HCT116 (cell line): ENCODE results near the gene CENPT. TPM values are rescaled to one million over a fixed set of nuclear protein-coding genes. Genes with fewer than 3 reads are reported as not detected.

Experiments used
- ATAC-seq: fragments of 200-7000 bp; cut with Tn5 transposase; 2 replicates; pipeline ENCODE4 v1.9.1; 2020; ENCODE audit warnings: mild to moderate bottlenecking, moderate library complexity
- BruUV-seq: library from RNA; stranded (reverse); fragments of 400-500 nt; replicated peaks from 2 replicates; lab custom pipeline; 2021; lab: Mats Ljungman, UMichigan
- CTCF ChIA-PET: fragments of 300-600 bp; sonication (Branson Sonifier 250); formaldehyde crosslinking; loops from one replicate; lab custom pipeline; 2021; ENCODE audit warnings: antibody characterized with exemption; lab: Charles Lee
- POLR2A ChIA-PET: fragments of 300-600, 350-600 bp; sonication (Branson Sonifier 250); formaldehyde crosslinking; loops from one replicate; lab custom pipeline; 2021; ENCODE audit warnings: antibody characterized with exemption; lab: Charles Lee
- RAD21 ChIA-PET, 2 experiments: fragments of 300-600 bp; sonication (Branson Sonifier 250); formaldehyde crosslinking; loops; one replicate each; lab custom pipeline; 2023; ENCODE audit warnings: low total read pairs in 2 of 2; ENCODE audit not compliant: uncharacterized antibody in 2 of 2, unreplicated experiment in 2 of 2, low non-redundant PET in 1 of 2; lab: Charles Lee
- DNase-seq: peaks from one replicate; pipeline ENCODE4 v3.0.0-alpha.2; 2010; ENCODE audit warnings: low read depth, low spot score
- H2AFZ ChIP-seq: fragments of 200-600 bp; shearing (Covaris generic), sonication (generic); 2 replicates; pipeline ENCODE4 v1.6.1; 2017; ENCODE audit warnings: low read depth, mixed run types, mixed read lengths, antibody characterized with exemption, low read length; ENCODE audit not compliant: poor library complexity, severe bottlenecking
- H3K27ac ChIP-seq: 2 replicates; pipeline ENCODE4 v1.5.1; 2012; ENCODE audit warnings: low read depth, low read length
- H3K27me3 ChIP-seq: fragments of 200-600 bp; sonication (generic); 2 replicates; pipeline ENCODE4 v1.6.1; 2016; ENCODE audit warnings: mixed run types, low read length, mixed read lengths; ENCODE audit not compliant: insufficient read depth
- H3K36me3 ChIP-seq, 2 experiments: fragments of 200-500 bp in 1 of 2; fragments of 200-600 bp in 1 of 2; sonication (Bioruptor generic) in 1 of 2; sonication (generic) in 1 of 2; 2 replicates each; pipeline versions ENCODE4 v1.5.1 to v1.6.1; 2014 to 2016; ENCODE audit warnings: low read length in 2 of 2, inconsistent platforms in 1 of 2, mixed read lengths in 1 of 2, mixed run types in 1 of 2; ENCODE audit not compliant: insufficient read depth in 2 of 2, control insufficient read depth in 1 of 2
- H3K4me1 ChIP-seq, 2 experiments: fragments of 200-600 bp in 1 of 2; sonication (generic) in 1 of 2; 2 replicates each; pipeline versions ENCODE4 v1.5.1 to v1.6.1; 2012 to 2017; ENCODE audit warnings: low read length in 2 of 2, inconsistent platforms in 1 of 2, mild to moderate bottlenecking in 1 of 2, mixed read lengths in 1 of 2, mixed run types in 1 of 2, moderate library complexity in 1 of 2; ENCODE audit not compliant: insufficient read depth in 2 of 2, control insufficient read depth in 1 of 2
- H3K4me2 ChIP-seq: fragments of 200-600 bp; sonication (generic); 2 replicates; pipeline ENCODE4 v1.6.1; 2017; ENCODE audit warnings: mixed run types, low read length, mixed read lengths
- H3K4me3 ChIP-seq, 2 experiments: fragments of 200-600 bp in 1 of 2; sonication (generic) in 1 of 2; replicated peaks in 1 of 2; 2 replicates each; pipeline ENCODE4 v1.5.1; 2011 to 2016; ENCODE audit warnings: low read length in 2 of 2, control low read depth in 1 of 2, low read depth in 1 of 2, mild to moderate bottlenecking in 1 of 2, mixed read lengths in 1 of 2, mixed run types in 1 of 2
- H3K79me2 ChIP-seq: fragments of 200-600 bp; sonication (generic); 2 replicates; pipeline ENCODE4 v1.6.1; 2017; ENCODE audit warnings: mild to moderate bottlenecking, mixed run types, low read length, moderate library complexity, mixed read lengths; ENCODE audit not compliant: insufficient read depth
- H3K9ac ChIP-seq: fragments of 200-600 bp; sonication (generic); 2 replicates; pipeline ENCODE4 v1.6.1; 2016; ENCODE audit warnings: low read length, mixed read lengths
- H3K9me2 ChIP-seq: fragments of 200-600 bp; sonication (generic), shearing (Covaris generic); 2 replicates; pipeline ENCODE4 v1.6.1; 2017; ENCODE audit warnings: mixed run types, mild to moderate bottlenecking, moderate library complexity; ENCODE audit not compliant: insufficient read depth
- H3K9me3 ChIP-seq, 2 experiments: fragments of 200-500 bp in 1 of 2; fragments of 200-600 bp in 1 of 2; sonication (Bioruptor generic) in 1 of 2; sonication (generic) in 1 of 2; 2 replicates each; pipeline ENCODE4 v1.6.1; 2014 to 2017; ENCODE audit warnings: low read length in 2 of 2, mixed read lengths in 2 of 2, inconsistent platforms in 1 of 2, low read depth in 1 of 2, mild to moderate bottlenecking in 1 of 2, mixed run types in 1 of 2, moderate library complexity in 1 of 2; ENCODE audit not compliant: control insufficient read depth in 1 of 2, insufficient read depth in 1 of 2
- H4K20me1 ChIP-seq: fragments of 200-600 bp; sonication (generic), shearing (Covaris generic); 2 replicates; pipeline ENCODE4 v1.6.1; 2017; ENCODE audit warnings: mixed run types, mild to moderate bottlenecking, moderate library complexity; ENCODE audit not compliant: insufficient read depth
- CEBPB ChIP-seq: IDR thresholded peaks from 2 replicates; pipeline ENCODE4 v1.6.1; 2012; ENCODE audit warnings: low read depth
- ELF1 ChIP-seq: IDR thresholded peaks from 2 replicates; pipeline ENCODE4 v1.6.1; 2012; ENCODE audit warnings: low read depth, borderline replicate concordance
- EZH2 ChIP-seq: fragments of 200-600 bp; sonication (generic); IDR thresholded peaks from 2 replicates; pipeline ENCODE4 v1.6.1; 2017; ENCODE audit warnings: antibody characterized with exemption, mixed run types
- EZH2phosphoT487 ChIP-seq: fragments of 200-600 bp; IDR thresholded peaks from 2 replicates; pipeline ENCODE4 v1.6.1; 2018; ENCODE audit warnings: antibody characterized with exemption, borderline replicate concordance
- FOSL1 ChIP-seq: IDR thresholded peaks from 2 replicates; pipeline ENCODE4 v1.6.1; 2012; ENCODE audit warnings: low read depth
- JUND ChIP-seq: IDR thresholded peaks from 2 replicates; pipeline ENCODE4 v1.6.1; 2012
- POLR2A ChIP-seq: IDR thresholded peaks from 2 replicates; pipeline ENCODE4 v1.7.0; 2011; ENCODE audit warnings: borderline replicate concordance; ENCODE audit not compliant: insufficient read depth, insufficient read length; ENCODE audit errors: extremely low read depth
- POLR2AphosphoS5 ChIP-seq: IDR thresholded peaks from 2 replicates; pipeline ENCODE4 v1.6.1; 2011; ENCODE audit warnings: mild to moderate bottlenecking, low read depth, low read length, moderate library complexity
- RAD21 ChIP-seq: IDR thresholded peaks from 2 replicates; pipeline ENCODE4 v1.6.1; 2012; ENCODE audit warnings: low read depth, mild to moderate bottlenecking
- SIN3A ChIP-seq: IDR thresholded peaks from 2 replicates; pipeline ENCODE4 v1.6.1; 2012; ENCODE audit warnings: low read depth
- SP1 ChIP-seq: IDR thresholded peaks from 2 replicates; pipeline ENCODE4 v1.6.1; 2012; ENCODE audit warnings: low read depth
- SRF ChIP-seq: IDR thresholded peaks from 2 replicates; pipeline ENCODE4 v1.6.1; 2012; ENCODE audit warnings: low read depth
- ZBTB33 ChIP-seq: IDR thresholded peaks from 2 replicates; pipeline ENCODE4 v1.6.1; 2011; ENCODE audit warnings: mild to moderate bottlenecking, low read length, moderate library complexity; ENCODE audit not compliant: insufficient replicate concordance; ENCODE audit errors: extremely low read depth
- ZFX ChIP-seq: fragments of 450-650 bp; IDR thresholded peaks from 2 replicates; pipeline ENCODE4 v1.6.1; 2017
- ZNF274 ChIP-seq: fragments of 200-500 bp; sonication (Bioruptor generic); IDR thresholded peaks from 2 replicates; pipeline ENCODE4 v1.6.1; 2014; ENCODE audit warnings: mild to moderate bottlenecking, low read depth, low read length, inconsistent platforms
- intact Hi-C: fragments of 100-400 bp; cut with micrococcal nuclease; formaldehyde crosslinking; loops from 2 replicates; pipeline ENCODE4 v1.10.0; 2022
- total RNA-seq: library from RNA; stranded (reverse); gene quantifications from one replicate; pipeline ENCODE4 v1.2.1, GENCODE V29; 2021; ENCODE audit not compliant: unreplicated experiment
- TF ChIP-seq, protein P1 (sequence below): IDR thresholded peaks from 2 replicates; pipeline ENCODE4 v1.6.1; 2012
- TF ChIP-seq, protein P2 (sequence below): IDR thresholded peaks from 2 replicates; pipeline ENCODE4 v1.6.1; 2012

CENPT gene
- total RNA-seq, 1 experiment from 2014 or later = 40.5 TPM

DNA sequence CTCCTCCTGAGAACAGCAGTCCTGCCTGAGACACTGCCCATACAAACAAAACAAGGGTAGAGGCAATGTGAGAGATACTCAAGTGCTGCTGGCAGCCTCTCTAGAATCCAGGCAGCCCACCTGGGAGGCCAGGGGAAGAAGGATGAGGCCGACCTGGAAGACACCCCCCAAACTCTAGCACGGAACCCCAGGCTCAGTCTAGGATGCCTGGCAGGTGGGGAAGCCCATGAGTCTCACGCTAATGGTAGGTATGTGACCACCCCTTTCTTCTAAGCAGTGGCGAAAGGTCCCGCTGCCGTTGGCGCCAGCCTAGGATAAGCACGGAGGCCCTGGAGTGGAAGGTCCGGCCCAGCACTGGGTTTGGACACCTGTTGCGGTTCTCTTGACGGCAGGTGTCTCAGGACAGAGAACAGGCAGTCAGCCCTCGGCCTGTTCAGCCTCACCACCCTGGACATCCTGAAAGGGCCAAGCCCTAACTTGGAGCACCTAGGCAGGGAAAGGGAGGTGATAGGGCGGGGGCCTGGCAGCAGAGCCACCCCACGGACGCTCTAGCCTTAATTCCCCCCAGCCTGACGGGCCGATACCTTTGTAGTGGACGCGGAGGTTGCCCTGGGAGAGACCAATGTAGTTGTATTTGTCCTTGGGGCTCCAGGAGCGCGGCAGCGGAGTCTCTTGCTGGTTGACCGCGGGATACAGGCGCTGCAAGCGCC, 41.6 kb downstream of the CENPT start:
- peak overlapping the region; percentile 93 for H3K4me2 ChIP-seq
- H2AFZ ChIP-seq = no peak overlapping the region
- H3K9me3 ChIP-seq = no peaks in the 10 kb centered on the region
- peak; percentile 7 for ATAC-seq
- peak overlapping the region; percentile 98 to 100 for H3K4me3 ChIP-seq
- ChIA-PET POLR2A (interaction anchor here (0.8 to 1.6 kb wide), 9 partner anchors 10 to 217 kb away, joined by 3 to 9 read pairs (median 3); partner anchors contain the start of genes DDX28, DUS2 and NUTF2), CTCF (interaction anchor here (1.0 to 3.0 kb wide), 4 partner anchors 9 to 133 kb away, joined by 3 to 57 read pairs (median 6); no protein-coding TSS in a partner anchor), RAD21 (interaction anchor here in 1 of 2 experiments (1.3 kb wide), 1 partner anchor 133 kb away, joined by 3 read pairs; no protein-coding TSS in a partner anchor)
- peak; percentile 51; the same call in 1 of the 2 replicates for TF ChIP-seq ZFX
- no peak for TF ChIP-seq SRF
- peak overlapping the region; percentile 68 for H3K27ac ChIP-seq
- peaks cover 12 to 23% of the 10 kb centered on the region in 2 experiments for H3K4me1 ChIP-seq
- intact Hi-C loops = loop anchor here (1.0 to 10.0 kb wide), 3 partner anchors 40 to 281 kb away; partner anchors contain the start of genes NUTF2 and RIPOR1
- peak overlapping the region; percentile 95 for H3K9ac ChIP-seq
- no peaks in the 10 kb centered on the region for H4K20me1 ChIP-seq
- no peak for DNase-seq
- no peaks in the 10 kb centered on the region for H3K27me3 ChIP-seq
- no TSS peak for BruUV-seq
- H3K9me2 ChIP-seq = no peaks in the 10 kb centered on the region
- H3K36me3 ChIP-seq = peaks cover 5 to 6% of the 10 kb centered on the region in 2 experiments; a peak in 2 of 4 replicates
- peaks cover 38% of the 10 kb centered on the region for H3K79me2 ChIP-seq

- Histone ChIP-seq H3K9me3 (no peaks in the 10 kb centered on the region), H3K9ac (peak overlapping the region; percentile 95), H3K36me3 (peaks cover 5 to 6% of the 10 kb centered on the region in 2 experiments; a peak in 2 of 4 replicates), H3K27me3 (no peaks in the 10 kb centered on the region), H3K4me3 (peak overlapping the region; percentile 98 to 100), H3K9me2 (no peaks in the 10 kb centered on the region), H3K79me2 (peaks cover 46% of the 10 kb centered on the region), H3K4me1 (peaks cover 12 to 31% of the 10 kb centered on the region in 2 experiments), H4K20me1 (no peaks in the 10 kb centered on the region), H3K4me2 (peak overlapping the region; percentile 93), H2AFZ (no peak overlapping the region), H3K27ac (0 out of 2 replicates have a peak overlapping the region, but pooled peaks have one; percentile 0)
- DNase-seq (no peak), ATAC-seq (no peak)
- ChIA-PET RAD21 (no interaction called here), CTCF (no interaction called here), POLR2A (no interaction called here)
- intact Hi-C loops = loop anchor here (5.0 to 10.0 kb wide), 2 partner anchors 133 to 280 kb away; partner anchors contain the start of gene RIPOR1
- BruUV-seq = TSS peak; percentile 58
- no peak for TF ChIP-seq ZBTB33
- no peak for TF ChIP-seq ZNF274
- TF ChIP-seq ELF1 = no peak
- TF ChIP-seq, protein P1, sequence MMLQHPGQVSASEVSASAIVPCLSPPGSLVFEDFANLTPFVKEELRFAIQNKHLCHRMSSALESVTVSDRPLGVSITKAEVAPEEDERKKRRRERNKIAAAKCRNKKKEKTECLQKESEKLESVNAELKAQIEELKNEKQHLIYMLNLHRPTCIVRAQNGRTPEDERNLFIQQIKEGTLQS = no peak
- no peak for TF ChIP-seq POLR2AphosphoS5
- no peak for TF ChIP-seq RAD21
- no peak for TF ChIP-seq SIN3A
- no peak for TF ChIP-seq JUND
- no peak for TF ChIP-seq ZFX
- TF ChIP-seq CEBPB = no peak
- TF ChIP-seq SP1 = no peak
- no peak for TF ChIP-seq SRF
- TF ChIP-seq EZH2 = no peak
- no peak for TF ChIP-seq FOSL1
- TF ChIP-seq EZH2phosphoT487 = no peak
- TF ChIP-seq, protein P2, sequence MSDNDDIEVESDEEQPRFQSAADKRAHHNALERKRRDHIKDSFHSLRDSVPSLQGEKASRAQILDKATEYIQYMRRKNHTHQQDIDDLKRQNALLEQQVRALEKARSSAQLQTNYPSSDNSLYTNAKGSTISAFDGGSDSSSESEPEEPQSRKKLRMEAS = no peak
- TF ChIP-seq POLR2A = no peak
These were observed 42.5 kb downstream of the CENPT start for GRCh38 chr16:67804853-67805542.
